ENCODE results near the gene DCBLD1. TPM values are rescaled to one million over a fixed set of nuclear protein-coding genes. Genes with fewer than 3 reads are reported as not detected.

DCBLD1 gene
- total and polyA plus RNA-seq, 2 of the 13 experiments (the other 11 are each of a cell fraction or from before 2014, with no cell fraction given), result 23.2 to 41.5 TPM

GRCh38 chr6:117506180-117506835 lies 23.8 kb downstream of the DCBLD1 start:
- FAIRE-seq (peak; percentile 87), DNase-seq (ENCODE audit: low spot score) (peak; percentile 91), ATAC-seq (peak; percentile 96)
- Histone ChIP-seq H3K4me3 (replicated peaks in 1 of 3; ENCODE audit: insufficient read depth in 1 of 3, low read depth in 2 of 3, low read length in 3 of 3) (no peak overlapping the region; a peak in 1 of 6 replicates), H3K27me3 (ENCODE audit: control insufficient read depth in 1 of 2, insufficient read depth in 2 of 2, low read length in 2 of 2) (no peaks in the 10 kb centered on the region), H3K9me3 (ENCODE audit: low read length) (no peaks in the 10 kb centered on the region), H3K36me3 (replicated peaks in 1 of 2; ENCODE audit: control insufficient read depth in 1 of 2, insufficient read depth in 2 of 2, low read length in 2 of 2) (peaks cover 7 to 17% of the 10 kb centered on the region in 2 experiments; a peak in 4 of 5 replicates), H3K4me2 (ENCODE audit: low read depth, low read length) (0 out of 2 replicates have a peak overlapping the region, but pooled peaks have one; percentile 6), H3K4me1 (ENCODE audit: insufficient read depth, low read length) (peaks cover 80% of the 10 kb centered on the region), H3K9ac (ENCODE audit: insufficient read depth, low read depth, low read length) (no peak overlapping the region), H3K79me2 (ENCODE audit: insufficient read depth, low read length) (peaks cover 25% of the 10 kb centered on the region), H2AFZ (ENCODE audit: low read length) (no peak overlapping the region), H4K20me1 (ENCODE audit: insufficient read depth, low read length) (no peaks in the 10 kb centered on the region), H3K27ac (ENCODE audit: extremely low read length, insufficient read depth, low read length) (peak overlapping the region; percentile 17)
- in situ Hi-C loops (cut with HindIII; ENCODE audit: extremely low pct_ligation_motif_present, low pct_unique_long_range_greater_than_20kb), result no loop called here
- intact Hi-C loops (cut with micrococcal nuclease; ENCODE audit: unreplicated experiment), result loop anchor here (2.0 kb wide), 1 partner anchor 26 kb away; no protein-coding TSS in a partner anchor
- WGBS (ENCODE audit: low lambda C conversion rate), result 50% methylated on average over 3 of the region's 3 CpGs
- ChIA-PET POLR2A (interaction anchor here (0.8 to 3.6 kb wide), 4 partner anchors 10 to 27 kb away, joined by 3 to 12 read pairs (median 6); partner anchors contain the start of gene DCBLD1), CTCF (ENCODE audit: low intra/inter-chr PET ratio, low total read pairs) (no interaction called here)
- BruUV-seq (replicated peaks), result no TSS peak
- TF ChIP-seq ZHX2 (IDR thresholded peaks at IDR 0.05; ENCODE audit: low read depth) (no peak), ZHX2 (CRISPR knock-in tag; IDR thresholded peaks at IDR 0.05; ENCODE audit: borderline replicate concordance) (no peak), FOXP4 (CRISPR knock-in tag; IDR thresholded peaks at IDR 0.05) (peak; percentile 69), PRDM10 (CRISPR knock-in tag; IDR thresholded peaks at IDR 0.05; ENCODE audit: low read depth) (no peak), KDM5A (IDR thresholded peaks at IDR 0.05; ENCODE audit: borderline replicate concordance, low read length) (no peak), ARID5B (CRISPR knock-in tag; IDR thresholded peaks at IDR 0.05) (peak; percentile 80)
